GM23248 (cell line): ENCODE measurements around the gene ARID4B.

ENCODE experiments used
- EZH2 ChIP-seq: fragments of 200-600 bp; sonication (generic); IDR thresholded peaks from 2 replicates; pipeline ENCODE4 v1.6.1; 2018; ENCODE audit warnings: antibody characterized with exemption, mild to moderate bottlenecking; ENCODE audit not compliant: insufficient read depth, poor library complexity, severe bottlenecking
- EZH2phosphoT487 ChIP-seq: fragments of 200-600 bp; sonication (generic); IDR thresholded peaks from 2 replicates; pipeline ENCODE4 v1.6.1; 2018; ENCODE audit warnings: antibody characterized with exemption, moderate library complexity, mild to moderate bottlenecking, low read depth; ENCODE audit not compliant: insufficient read depth

GRCh38 chr1:235151033-235151432 is 176.9 kb downstream of the ARID4B start:
- TF ChIP-seq EZH2 (no peak), EZH2phosphoT487 (no peak)
